SU-DHL-6 (cell line): Measurements from ENCODE around the gene NSG1.

Experiments used
- H2AFZ ChIP-seq: fragments of 200-600 bp; sonication (generic); 2 replicates; pipeline ENCODE4 v1.6.1; 2014; ENCODE audit warnings: low read depth, mild to moderate bottlenecking, moderate library complexity, mixed read lengths, antibody characterized with exemption, low read length; ENCODE audit not compliant: severe bottlenecking
- H3F3A ChIP-seq: fragments of 200-600 bp; shearing (Covaris generic); 2 replicates; pipeline ENCODE4 v1.6.0; 2016; ENCODE audit warnings: antibody characterized with exemption, mild to moderate bottlenecking; ENCODE audit not compliant: insufficient read depth
- H3K27ac ChIP-seq: fragments of 200-600 bp; sonication (generic); 2 replicates; pipeline ENCODE4 v1.5.1; 2016; ENCODE audit warnings: low read depth, mild to moderate bottlenecking, low read length, moderate library complexity, mixed read lengths
- H3K27me3 ChIP-seq: fragments of 200-600 bp; sonication (generic), shearing (Covaris generic); 2 replicates; pipeline ENCODE4 v1.6.0; 2014; ENCODE audit warnings: mild to moderate bottlenecking, low read length
- H3K36me3 ChIP-seq: fragments of 200-600 bp; sonication (generic); 2 replicates; pipeline ENCODE4 v1.6.1; 2014; ENCODE audit warnings: mild to moderate bottlenecking, low read length, mixed read lengths
- H3K4me2 ChIP-seq: fragments of 300-600, 200-600 bp; shearing (Covaris generic), sonication (generic); 2 replicates; pipeline ENCODE4 v1.6.0; 2014; ENCODE audit warnings: low read length, low read depth, mild to moderate bottlenecking; ENCODE audit not compliant: poor library complexity, severe bottlenecking
- H3K4me3 ChIP-seq: fragments of 200-600 bp; sonication (generic); 2 replicates; pipeline ENCODE4 v1.5.1; 2014; ENCODE audit warnings: antibody characterized with exemption, low read length, mild to moderate bottlenecking, mixed read lengths; ENCODE audit not compliant: insufficient read depth, poor library complexity, severe bottlenecking
- H3K79me2 ChIP-seq: fragments of 200-600 bp; sonication (generic); 2 replicates; pipeline ENCODE4 v1.6.1; 2014; ENCODE audit warnings: mild to moderate bottlenecking, low read length, moderate library complexity; ENCODE audit not compliant: insufficient read depth
- H3K9ac ChIP-seq: fragments of 200-600 bp; sonication (generic); 2 replicates; pipeline ENCODE4 v1.7.0; 2014; ENCODE audit warnings: mild to moderate bottlenecking, low read length
- H3K9me2 ChIP-seq: fragments of 200-600 bp; sonication (generic); replicated peaks from 2 replicates; pipeline ENCODE4 v1.6.1; 2014; ENCODE audit warnings: low read length; ENCODE audit not compliant: insufficient read depth
- H3K9me3 ChIP-seq: fragments of 200-600 bp; sonication (generic); 2 replicates; pipeline ENCODE4 v1.6.1; 2014; ENCODE audit warnings: low read length, mixed read lengths; ENCODE audit not compliant: insufficient read depth
- H4K20me1 ChIP-seq: fragments of 200-600 bp; sonication (generic); 2 replicates; pipeline ENCODE4 v1.6.1; 2014; ENCODE audit warnings: low read depth, mild to moderate bottlenecking, antibody characterized with exemption, low read length, moderate library complexity, mixed read lengths
- EZH2phosphoT487 ChIP-seq: fragments of 200-600 bp; sonication (generic), shearing (Covaris generic); conservative IDR thresholded peaks from 2 replicates; pipeline ENCODE4 v1.6.1; 2018; ENCODE audit warnings: mild to moderate bottlenecking, antibody characterized with exemption, low read length, moderate library complexity, mixed read lengths
- TF ChIP-seq, protein P1 (sequence below): fragments of 200-600 bp; sonication (generic); IDR thresholded peaks from one replicate; pipeline ENCODE4 v1.5.1; 2017; ENCODE audit warnings: antibody characterized with exemption, mild to moderate bottlenecking, low read length, moderate library complexity; ENCODE audit not compliant: insufficient read depth, poor library complexity, severe bottlenecking

NSG1 gene

GRCh38 chr4:4401036-4401435 is 14.1 kb downstream of the NSG1 start:
- Histone ChIP-seq H3K9me3 (no peaks in the 10 kb centered on the region), H3K4me3 (no peak overlapping the region), H3K4me2 (no peak overlapping the region), H3F3A (no peaks in the 10 kb centered on the region), H3K79me2 (peaks cover 32% of the 10 kb centered on the region; the same call in 1 of the 2 replicates), H3K9me2 (no peaks in the 10 kb centered on the region), H3K9ac (no peak overlapping the region), H3K27me3 (no peaks in the 10 kb centered on the region), H3K27ac (no peak overlapping the region), H3K36me3 (peaks cover 7% of the 10 kb centered on the region), H2AFZ (no peak overlapping the region), H4K20me1 (no peaks in the 10 kb centered on the region)
- TF ChIP-seq, protein P1, sequence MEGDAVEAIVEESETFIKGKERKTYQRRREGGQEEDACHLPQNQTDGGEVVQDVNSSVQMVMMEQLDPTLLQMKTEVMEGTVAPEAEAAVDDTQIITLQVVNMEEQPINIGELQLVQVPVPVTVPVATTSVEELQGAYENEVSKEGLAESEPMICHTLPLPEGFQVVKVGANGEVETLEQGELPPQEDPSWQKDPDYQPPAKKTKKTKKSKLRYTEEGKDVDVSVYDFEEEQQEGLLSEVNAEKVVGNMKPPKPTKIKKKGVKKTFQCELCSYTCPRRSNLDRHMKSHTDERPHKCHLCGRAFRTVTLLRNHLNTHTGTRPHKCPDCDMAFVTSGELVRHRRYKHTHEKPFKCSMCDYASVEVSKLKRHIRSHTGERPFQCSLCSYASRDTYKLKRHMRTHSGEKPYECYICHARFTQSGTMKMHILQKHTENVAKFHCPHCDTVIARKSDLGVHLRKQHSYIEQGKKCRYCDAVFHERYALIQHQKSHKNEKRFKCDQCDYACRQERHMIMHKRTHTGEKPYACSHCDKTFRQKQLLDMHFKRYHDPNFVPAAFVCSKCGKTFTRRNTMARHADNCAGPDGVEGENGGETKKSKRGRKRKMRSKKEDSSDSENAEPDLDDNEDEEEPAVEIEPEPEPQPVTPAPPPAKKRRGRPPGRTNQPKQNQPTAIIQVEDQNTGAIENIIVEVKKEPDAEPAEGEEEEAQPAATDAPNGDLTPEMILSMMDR, result no peak
- TF ChIP-seq EZH2phosphoT487, result no peak

- Histone ChIP-seq H3F3A (no peaks in the 10 kb centered on the region), H3K27ac (no peak overlapping the region), H3K4me3 (no peak overlapping the region), H2AFZ (no peak overlapping the region), H3K79me2 (peaks cover 20% of the 10 kb centered on the region; the same call in 1 of the 2 replicates), H3K9me2 (no peaks in the 10 kb centered on the region), H3K27me3 (no peaks in the 10 kb centered on the region), H3K9me3 (no peaks in the 10 kb centered on the region), H4K20me1 (no peaks in the 10 kb centered on the region), H3K36me3 (peaks cover 7% of the 10 kb centered on the region), H3K4me2 (no peak overlapping the region), H3K9ac (no peak overlapping the region)
- TF ChIP-seq, protein P1, result no peak
- no peak for TF ChIP-seq EZH2phosphoT487
Observed at GRCh38 chr4:4402966-4403365, 16.1 kb downstream of the NSG1 start.

DNA sequence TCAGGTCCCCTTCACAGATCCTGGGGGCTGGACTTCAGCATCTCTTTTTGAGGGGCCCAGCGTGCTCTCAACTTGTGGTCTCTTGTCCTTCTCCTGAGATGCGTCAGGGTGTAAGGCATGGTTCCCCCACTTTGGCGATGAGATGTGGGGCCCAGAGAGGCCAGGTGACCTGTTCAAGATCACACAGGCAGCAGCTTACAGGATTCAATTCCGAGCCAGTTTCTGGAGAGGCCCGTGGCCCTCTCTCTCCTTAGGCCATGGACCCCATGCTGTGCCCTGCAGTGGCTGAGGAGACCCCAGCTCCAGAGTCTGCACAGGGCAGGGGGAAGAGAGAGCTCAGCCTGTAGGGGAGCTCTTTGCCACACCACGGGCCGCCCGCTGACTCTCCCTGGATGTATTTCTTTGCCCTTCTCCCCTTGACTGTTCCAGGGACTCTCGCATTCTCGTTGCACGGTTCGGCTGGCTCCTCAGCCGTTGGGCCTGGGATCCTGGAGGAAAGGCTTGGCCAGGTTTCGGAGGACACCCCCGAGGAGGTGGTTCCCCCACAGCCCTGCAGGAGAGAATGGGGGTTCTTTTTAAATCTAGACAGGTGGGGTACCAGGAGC is 18.6 kb downstream of the NSG1 start:
- Histone ChIP-seq H3K9me2 (no peaks in the 10 kb centered on the region), H3K79me2 (peaks cover 15% of the 10 kb centered on the region; the same call in 1 of the 2 replicates), H3K36me3 (no peaks in the 10 kb centered on the region), H3K27me3 (no peaks in the 10 kb centered on the region), H3K4me2 (no peak overlapping the region), H2AFZ (no peak overlapping the region), H3K9me3 (no peaks in the 10 kb centered on the region), H3K9ac (no peak overlapping the region), H3K27ac (no peak overlapping the region), H3F3A (no peaks in the 10 kb centered on the region), H4K20me1 (no peaks in the 10 kb centered on the region), H3K4me3 (no peak overlapping the region)
- no peak for TF ChIP-seq EZH2phosphoT487
- TF ChIP-seq, protein P1, result no peak
